ENCODE results near the gene NACAD.

- TF ChIP-seq POLR2A (IDR thresholded peaks at IDR 0.05): no peak
- TF ChIP-seq CTCF (IDR thresholded peaks at IDR 0.05): no peak
Measured at GRCh38 chr7:45133352-45133751, 44.6 kb upstream of the NACAD start.
